NCI-H82 treated with DMSO at 0.1 percent for 48 hours (cell line): Measurements from ENCODE around the gene CPPED1.
A peak's percentile ranks its signal among the peaks of the same experiment; 100 is the strongest.

ENCODE experiments used
- DNase-seq: peaks from one replicate; lab custom pipeline; 2025; ENCODE audit not compliant: unreplicated experiment; lab: John Stamatoyannopoulos, UW

Gene CPPED1

DNA sequence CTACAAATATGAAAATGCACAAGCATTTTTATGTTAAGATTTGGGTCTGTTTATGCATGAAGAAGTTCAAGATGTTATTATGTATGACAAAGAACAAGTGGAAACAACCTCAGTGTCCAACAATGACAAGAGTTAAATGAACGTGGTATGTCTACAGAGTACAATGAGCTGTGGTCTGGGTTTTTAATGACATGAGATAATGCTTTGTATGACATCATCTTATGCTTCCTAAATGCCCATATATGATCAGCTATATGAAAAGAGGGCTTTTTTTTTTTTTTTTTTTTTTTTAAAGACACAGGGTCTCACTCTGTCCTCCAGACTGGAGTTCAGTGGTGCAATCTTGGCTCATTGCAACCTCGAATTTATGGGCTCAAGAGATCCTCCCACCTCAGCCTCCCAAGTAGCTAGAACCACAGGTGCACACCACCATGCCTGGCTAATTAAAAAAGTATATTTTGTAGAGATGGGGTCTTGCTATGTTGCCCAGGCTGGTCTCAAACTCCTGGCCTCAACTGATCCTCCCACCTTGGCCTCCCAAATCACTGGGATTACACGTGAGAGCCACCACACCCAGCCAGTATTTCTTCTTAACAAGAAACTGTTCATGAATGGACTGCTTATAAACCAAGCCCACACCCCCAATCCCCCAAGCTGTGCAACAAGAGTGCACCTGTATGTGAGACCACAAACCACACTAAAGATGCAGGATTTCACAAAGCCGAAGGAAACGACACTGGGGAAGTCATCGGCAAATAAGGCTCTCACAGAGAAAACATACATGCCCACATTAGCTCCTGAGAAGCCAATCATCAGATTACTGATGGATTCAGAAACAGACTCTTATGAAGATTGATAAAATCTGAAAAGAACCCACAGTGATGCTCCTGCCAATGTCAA lies 114.5 kb downstream of the CPPED1 start:
- no peak for DNase-seq

GRCh38 chr16:12685806-12686205 lies 117.9 kb downstream of the CPPED1 start:
- DNase-seq = no peak

DNA sequence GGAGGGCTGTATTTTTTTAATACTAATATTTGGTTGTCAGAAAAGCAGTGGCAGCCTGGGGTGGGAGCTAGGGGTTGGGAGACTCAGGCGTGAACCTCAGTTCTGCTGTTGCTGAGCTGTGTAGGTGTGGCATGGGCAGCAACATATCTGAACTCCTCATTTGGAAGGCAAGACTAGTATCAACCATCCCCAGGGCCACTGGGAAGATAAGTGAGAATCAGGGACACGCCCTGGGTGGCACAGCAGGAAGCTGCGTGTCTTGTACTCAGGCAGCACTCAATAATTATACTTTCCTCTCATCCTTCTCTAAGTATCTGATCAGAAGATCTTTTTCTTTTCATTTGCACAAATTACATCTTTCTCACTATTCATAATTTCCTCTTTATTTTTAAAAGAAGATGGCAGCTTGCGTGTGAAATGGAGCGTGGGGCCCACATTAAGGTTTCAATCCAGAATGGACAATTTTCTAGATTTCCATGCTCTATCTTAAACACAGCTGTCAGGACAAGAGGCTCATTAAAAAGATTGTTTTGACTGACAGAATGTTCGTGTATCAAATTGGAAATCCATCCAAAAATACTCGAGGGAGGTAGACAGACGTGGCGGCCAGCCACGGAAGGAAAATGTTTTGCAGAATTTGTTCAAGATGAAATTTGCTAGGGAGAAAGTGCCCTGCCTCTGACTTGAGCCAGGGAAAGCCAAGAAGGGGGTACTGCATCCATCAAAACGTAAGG lies 121.1 kb downstream of the CPPED1 start:
- no peak for DNase-seq

GRCh38 chr16:12681653-12682052 lies 122.0 kb downstream of the CPPED1 start:
- no peak for DNase-seq

DNA sequence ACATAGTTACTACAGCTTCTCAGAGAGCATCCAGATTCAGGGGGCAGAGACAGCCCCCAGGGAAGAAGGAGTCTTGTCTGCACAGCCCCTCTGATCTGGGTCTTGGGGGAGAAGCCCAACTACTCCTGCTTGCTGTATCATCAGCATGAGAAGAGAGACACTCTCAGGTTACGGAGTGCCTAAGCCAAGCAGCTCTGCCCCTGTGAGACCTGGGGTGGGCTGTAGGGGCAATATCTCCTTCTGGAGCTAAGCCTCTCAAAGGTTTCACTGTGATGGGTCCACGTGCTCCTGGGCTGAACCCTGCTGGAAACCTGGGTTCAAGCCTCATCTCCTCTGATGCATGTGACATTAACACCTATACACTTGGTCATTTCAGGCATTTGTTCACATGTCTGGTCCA lies 123.2 kb downstream of the CPPED1 start:
- DNase-seq = no peak

GRCh38 chr16:12679660-12680272 lies 123.9 kb downstream of the CPPED1 start:
- DNase-seq = no peak

DNA sequence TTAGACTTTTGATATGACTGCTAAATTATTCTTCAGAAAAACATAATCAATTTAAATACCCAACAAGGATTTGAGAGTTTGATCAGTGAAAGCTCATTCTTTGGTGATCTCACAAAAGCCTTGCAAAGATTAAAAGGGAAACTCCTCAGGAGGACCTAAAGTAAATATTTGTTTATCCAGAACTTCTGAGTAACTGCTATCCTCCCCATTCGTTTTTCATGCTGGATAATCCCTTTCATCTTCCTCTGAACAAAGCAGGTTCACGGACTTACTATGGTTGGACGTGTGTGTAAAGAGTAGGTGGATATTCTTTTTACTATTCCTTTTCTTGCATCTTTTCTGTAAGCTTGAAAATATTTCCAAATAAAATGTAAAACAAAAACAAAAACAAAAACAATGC lies 124.7 kb downstream of the CPPED1 start:
- no peak for DNase-seq

GRCh38 chr16:12677502-12677901 lies 126.2 kb downstream of the CPPED1 start:
- no peak for DNase-seq

- peak; percentile 35 for DNase-seq
Measured at GRCh38 chr16:12675852-12676251, 127.8 kb downstream of the CPPED1 start.

DNA sequence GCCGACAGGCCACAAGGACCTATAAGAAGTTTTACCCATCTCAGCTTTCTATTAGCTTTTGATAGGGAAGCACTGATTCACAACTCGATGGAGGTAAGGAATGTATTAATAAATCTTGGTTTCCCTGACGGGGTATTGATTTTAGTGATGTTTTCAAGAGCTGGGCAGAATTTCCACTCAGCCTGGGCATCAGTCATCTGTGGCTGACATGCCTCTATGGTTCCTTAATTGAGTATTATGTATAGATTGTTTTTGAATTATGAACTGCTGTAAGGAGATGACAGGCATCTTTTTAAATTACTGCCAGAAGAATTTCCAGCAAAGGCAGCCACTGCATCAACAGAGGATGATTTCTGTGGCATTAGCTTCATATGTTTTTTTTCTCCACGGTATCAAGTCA lies 128.6 kb downstream of the CPPED1 start:
- DNase-seq = no peak

GRCh38 chr16:12674524-12674923 lies 129.2 kb downstream of the CPPED1 start:
- no peak for DNase-seq

GRCh38 chr16:12674071-12674470 lies 129.6 kb downstream of the CPPED1 start:
- no peak for DNase-seq

DNA sequence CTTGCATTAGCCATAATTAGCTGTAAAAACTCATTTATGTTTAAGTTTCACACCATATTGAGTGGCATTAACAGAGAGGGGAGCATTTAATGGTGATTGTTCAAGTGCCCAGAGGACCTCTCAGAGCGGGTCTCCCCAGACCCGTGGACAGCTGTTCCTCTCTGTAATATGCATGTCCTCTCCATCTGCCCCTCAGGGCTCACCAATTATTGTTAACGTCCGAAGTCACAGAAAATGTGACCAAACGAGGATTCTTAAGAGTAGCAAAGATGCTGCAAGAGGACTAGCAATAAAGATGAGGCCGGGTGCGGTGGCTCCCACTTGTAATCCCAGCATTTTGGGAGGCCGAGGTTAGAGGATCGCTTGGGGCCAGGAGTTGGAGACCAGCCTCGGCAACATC lies 130.2 kb downstream of the CPPED1 start:
- no peak for DNase-seq

DNA sequence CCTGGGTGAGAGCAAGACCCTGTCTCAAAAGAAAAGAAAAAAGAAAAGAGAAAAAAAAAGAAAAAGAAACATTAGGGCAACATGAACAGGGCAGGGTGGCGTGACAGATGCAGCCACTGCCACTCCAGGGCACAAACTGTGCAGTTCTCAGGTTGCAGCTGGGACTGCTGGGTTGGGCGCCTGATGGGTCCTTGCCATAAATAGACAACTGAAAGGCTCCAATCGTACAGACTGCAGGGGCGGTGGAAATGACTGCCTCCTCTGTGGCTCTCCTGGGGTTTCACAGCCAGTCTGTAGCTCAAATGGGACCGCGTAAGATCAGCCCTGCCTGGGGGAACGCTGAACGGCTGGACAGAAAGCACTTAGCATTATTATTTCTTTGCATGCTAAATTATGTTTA lies 130.7 kb downstream of the CPPED1 start:
- no peak for DNase-seq

GRCh38 chr16:12669908-12670307 lies 133.8 kb downstream of the CPPED1 start:
- no peak for DNase-seq

- no peak for DNase-seq
Measured at GRCh38 chr16:12667909-12668308, 135.8 kb downstream of the CPPED1 start.

GRCh38 chr16:12664164-12664733 lies 139.4 kb downstream of the CPPED1 start:
- peak; percentile 36 for DNase-seq

GRCh38 chr16:12661656-12662172 lies 142.0 kb downstream of the CPPED1 start:
- DNase-seq = peak; percentile 99

GRCh38 chr16:12659871-12660270 lies 143.8 kb downstream of the CPPED1 start:
- peak; percentile 94 for DNase-seq

- no peak for DNase-seq
Measured at GRCh38 chr16:12658506-12658905, 145.2 kb downstream of the CPPED1 start.

- no peak for DNase-seq
Measured at GRCh38 chr16:12655537-12655936, 148.2 kb downstream of the CPPED1 start.
